HG02588 (cell line): Measurements from ENCODE around the gene KIAA1328.
"Not testable (repeated sequence)": the region's sequence is repeated elsewhere in the genome, so short reads cannot be mapped to it uniquely, and the experiment has no call there.

ENCODE experiments used
- ATAC-seq: cut with Tn5 transposase; IDR thresholded peaks from one replicate; pipeline ENCODE4 v1.9.1; 2021; ENCODE audit warnings: mild to moderate bottlenecking, moderate library complexity; ENCODE audit not compliant: unreplicated experiment

KIAA1328 gene

DNA sequence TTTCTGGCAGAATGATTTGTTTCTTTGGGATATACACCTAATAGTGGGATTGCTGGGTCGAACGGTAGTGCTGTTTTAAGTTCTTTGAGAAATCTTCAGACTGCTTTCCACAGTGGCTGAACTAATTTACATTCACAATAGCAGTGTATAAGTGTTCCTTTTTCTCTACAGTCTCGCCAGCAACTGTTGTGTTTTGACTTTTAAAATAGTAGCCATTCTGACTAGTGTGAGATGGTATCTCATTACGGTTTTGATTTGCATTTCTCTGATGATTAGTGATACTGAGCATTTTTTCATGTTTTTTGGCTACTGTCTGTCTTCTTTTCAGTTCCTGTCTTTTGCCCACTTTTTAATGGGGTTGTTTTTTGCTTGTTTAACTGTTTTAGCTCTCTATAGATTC, 306.2 kb downstream of the KIAA1328 start:
- no peak for ATAC-seq

DNA sequence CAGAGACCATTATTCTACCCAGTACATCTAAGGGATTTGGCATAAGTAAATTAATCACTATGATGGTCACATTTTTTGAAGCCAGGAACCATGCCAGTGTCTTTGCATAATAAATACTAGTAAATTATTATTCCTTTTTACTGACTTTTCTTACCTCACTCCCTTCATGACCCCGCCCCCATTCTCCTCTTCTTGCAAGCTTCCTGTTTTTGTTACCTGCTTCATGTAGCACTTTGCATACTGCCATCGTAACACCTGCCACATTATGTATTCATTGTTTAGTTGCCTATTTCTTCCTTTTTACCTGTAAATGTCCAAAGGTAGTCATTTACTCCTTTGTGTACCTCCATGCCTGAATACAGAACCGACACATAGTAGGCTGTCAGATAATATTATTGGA, 309.5 kb downstream of the KIAA1328 start:
- no peak for ATAC-seq

DNA sequence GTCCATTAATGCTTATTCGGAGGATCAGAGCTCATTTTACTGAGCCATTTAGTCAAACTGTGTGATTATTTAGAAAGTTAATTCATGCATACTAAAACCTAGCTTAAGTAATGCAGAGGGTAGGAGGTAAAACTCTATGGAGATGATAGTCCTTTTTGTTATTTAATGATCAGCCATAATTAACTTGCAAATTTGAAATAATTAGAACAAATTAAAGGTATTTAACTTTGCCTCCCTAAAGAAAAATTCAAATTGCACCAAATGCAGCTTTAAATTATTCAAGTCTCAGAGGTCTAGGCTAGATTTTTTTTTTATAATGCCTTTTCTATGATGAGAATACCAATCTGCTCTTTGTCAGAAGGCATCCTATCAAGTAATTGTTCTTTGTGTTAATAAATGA, 310.9 kb downstream of the KIAA1328 start:
- ATAC-seq, result no peak

DNA sequence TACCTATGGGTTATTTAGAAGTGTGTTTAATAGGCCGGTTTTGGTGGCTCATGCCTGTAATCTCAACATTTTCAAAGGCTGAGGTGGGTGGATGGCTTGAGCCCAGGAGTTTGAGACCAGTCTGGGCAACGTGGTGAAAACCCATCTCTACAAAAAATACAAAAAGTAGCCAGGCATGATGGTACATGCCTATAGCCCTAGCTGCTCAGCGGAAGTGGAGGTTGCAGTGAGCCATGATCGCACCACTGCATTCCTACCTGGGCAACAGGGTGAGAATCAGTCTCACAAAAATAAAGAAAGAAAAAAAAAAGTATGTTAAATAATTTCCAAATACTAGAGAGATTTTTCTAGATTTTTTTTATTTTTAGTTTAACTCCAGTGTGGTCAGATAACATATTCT, 316.0 kb downstream of the KIAA1328 start:
- no peak for ATAC-seq

DNA sequence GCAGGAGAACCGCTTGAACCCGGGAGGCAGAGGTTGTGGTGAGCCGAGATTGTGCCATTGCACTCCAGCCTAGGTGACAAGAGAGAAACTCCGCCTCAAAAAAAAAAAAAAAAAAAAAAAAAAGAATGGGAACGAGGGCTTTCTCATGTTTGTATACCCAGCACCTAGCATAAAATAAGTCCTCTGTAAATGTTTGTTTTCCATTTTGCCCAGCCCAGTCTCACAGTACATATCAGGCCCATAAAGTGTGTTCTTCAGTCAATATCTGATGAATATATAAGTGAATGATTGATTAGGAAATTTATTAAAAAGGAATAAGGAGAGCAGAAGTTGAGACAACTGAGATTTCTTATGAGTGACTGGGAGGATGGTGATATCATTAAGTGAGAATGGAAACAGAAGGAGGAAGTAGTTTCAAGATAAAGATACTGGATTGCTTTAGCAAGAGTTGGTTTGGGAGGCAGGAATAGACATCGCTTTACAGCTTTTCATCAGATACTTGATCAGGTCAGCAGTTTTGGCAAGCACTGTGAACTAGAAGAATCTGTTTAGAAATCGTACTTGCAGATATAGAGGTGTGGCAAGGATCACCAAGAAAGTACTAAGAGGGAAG, 327.5 kb downstream of the KIAA1328 start:
- no peak for ATAC-seq

DNA sequence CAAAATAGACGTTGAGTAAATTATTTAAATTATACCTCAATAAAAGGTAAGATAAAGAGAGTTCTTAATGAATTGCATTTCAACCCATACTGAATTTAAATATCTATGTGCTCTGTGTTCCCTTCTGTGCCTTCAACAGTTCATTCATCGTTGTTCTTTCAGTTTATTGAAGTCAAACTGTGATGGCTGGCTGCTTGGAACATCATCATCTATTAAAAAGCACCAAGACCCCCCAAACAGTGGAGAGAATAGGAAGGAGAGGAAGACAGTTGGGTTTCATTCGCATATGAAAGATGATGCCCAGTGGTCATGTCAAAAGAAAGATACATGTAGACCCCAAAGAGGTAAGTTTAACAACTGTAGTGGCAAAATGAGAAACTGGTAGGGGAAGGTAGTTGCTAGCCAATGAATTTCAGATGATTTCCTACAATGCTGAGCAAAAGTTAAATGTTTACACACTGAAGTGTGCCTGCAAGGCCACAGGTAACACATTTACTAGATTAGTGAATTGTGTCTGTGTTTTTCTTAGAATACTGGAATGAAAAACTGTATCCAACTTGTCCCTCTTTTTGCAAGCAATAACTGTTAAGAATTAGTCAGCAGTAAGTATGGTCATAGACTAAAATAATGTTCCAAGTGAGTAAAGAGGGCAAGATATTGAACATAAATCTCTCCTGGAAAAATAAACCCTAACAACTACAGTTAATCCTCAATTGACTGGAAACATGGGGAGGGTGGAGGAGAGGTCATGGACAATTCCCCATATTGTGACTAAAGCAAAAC, 331.3 kb downstream of the KIAA1328 start:
- no peak for ATAC-seq

DNA sequence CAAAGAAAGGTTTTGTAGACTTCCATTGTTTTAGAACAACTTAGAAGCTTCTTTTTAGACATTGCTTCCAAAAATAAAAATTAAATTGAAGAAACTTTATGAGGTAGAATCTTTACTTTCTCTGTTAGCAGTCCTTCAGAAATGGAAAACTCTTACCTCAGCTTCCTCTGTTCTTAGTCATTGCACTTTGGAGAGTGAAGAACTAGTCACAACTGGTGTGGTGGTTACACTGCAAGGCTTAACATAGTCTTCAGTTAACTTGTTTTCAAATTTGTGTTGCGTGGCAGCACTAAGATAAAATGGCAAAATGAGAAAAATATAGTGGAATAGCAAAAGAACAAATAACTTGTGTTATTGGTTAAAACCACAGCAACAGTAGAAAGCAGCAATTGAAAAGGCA, 332.6 kb downstream of the KIAA1328 start:
- ATAC-seq, result no peak

DNA sequence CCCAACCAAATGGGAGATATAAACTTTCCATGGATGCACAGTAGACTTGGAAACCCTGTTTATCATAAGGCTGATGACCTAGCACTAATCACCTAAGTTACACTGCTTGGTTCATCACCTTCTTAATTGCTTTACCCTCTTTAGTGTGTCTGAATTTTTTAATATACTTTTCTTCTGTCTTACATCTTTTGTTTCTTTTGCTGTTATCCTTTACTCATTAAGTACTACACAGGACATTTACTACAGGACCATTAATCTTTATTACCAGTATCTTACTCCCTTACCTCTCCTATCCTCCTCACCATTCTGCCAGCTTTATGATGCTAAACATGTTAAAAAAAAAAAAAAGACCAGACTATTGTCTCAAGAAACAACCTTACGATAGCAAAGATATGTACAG, 333.6 kb downstream of the KIAA1328 start:
- ATAC-seq, result no peak

DNA sequence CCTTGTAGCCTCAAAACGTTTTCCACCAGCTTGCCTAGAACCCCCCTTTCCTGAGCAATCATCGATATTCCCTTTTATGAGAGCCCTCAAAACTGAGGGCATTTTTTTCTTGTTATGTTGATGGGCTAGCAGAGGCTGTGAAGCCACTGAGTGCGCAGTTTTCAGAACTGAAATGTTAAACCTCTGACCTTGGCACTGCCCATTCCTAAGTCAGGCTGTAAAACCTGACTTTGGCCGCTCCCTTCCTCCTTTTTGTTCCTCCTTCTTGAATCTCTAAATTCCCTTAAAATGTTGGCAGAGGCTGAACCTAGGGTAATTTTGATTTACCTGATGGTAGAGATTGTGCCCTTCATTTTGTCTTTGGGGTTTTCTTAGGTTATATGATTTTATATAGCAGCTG, 334.2 kb downstream of the KIAA1328 start:
- ATAC-seq, result no peak

DNA sequence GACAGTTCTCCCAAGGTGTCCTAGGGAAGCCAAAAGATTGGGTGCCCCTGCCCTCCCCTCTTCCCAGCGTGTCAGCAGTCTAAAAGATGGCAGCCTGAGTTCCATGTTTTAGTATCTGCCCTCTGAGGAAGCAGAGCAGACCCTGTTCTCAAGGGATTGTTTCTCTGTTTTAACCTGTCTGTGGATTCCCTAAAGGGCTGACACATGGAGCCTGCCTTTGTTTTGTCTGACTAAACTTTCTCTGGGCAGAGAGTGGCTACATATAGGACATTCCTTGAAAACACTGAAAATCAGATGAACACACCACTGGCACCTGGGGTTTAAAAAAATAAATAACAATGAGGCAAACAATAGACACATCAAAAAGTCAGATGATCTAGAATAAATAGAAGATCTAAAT, 337.6 kb downstream of the KIAA1328 start:
- no peak for ATAC-seq

DNA sequence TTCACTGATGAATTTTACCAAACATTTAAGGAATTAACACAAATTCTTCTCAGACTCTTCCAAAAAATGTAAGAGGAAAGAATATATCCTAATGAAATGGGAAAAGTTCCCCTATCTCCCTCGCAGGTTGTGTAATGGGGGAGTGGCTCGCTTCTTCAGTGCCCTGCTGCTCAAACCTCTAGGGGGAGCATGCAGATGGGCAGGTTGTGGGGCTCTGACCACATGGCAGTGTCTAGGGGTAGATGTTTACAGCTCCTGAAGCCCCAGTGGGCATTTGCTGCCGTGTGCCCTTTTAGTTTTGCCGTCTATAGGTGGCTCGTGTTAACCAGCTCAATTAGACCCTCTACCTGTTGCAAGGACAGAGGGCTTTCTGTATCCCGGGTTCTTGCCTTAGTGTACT, 338.0 kb downstream of the KIAA1328 start:
- ATAC-seq, result not testable (repeated sequence)

DNA sequence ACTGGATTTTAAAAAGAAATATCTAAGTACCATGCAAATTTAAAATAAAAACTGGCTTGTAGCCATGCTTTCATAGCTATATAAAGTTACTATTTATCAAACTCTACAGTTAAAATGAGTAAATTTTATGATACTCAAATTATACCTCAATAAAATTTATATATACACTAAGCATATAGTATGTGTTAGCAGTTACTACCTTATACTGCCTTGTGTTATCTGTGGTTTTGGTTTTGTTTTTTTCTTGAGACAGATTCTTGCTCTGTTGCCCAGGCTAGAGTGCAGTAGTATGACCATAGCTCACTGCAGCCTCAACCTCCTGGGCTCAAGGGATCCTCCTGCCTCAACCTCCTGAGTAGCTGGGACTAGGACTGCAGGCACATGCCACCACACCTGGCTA, 342.1 kb downstream of the KIAA1328 start:
- no peak for ATAC-seq

DNA sequence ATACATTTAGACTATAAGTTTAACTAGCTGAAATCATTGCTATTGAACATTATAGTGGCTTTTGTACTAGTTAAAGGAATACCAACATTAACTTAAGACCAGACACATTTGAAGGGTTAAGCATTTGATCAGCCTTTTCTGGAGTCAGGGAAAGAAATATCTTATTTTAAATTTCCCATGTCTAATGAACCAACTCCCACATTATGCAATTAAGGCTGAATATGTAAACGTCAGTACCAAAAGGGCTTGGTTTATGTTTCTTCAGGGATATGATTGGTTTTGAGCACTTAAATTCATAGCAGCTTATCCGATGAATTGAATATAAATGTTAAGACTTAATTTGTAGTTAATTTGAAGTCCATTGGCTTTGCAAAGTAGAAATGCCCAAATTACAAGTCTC, 344.5 kb downstream of the KIAA1328 start:
- no peak for ATAC-seq

DNA sequence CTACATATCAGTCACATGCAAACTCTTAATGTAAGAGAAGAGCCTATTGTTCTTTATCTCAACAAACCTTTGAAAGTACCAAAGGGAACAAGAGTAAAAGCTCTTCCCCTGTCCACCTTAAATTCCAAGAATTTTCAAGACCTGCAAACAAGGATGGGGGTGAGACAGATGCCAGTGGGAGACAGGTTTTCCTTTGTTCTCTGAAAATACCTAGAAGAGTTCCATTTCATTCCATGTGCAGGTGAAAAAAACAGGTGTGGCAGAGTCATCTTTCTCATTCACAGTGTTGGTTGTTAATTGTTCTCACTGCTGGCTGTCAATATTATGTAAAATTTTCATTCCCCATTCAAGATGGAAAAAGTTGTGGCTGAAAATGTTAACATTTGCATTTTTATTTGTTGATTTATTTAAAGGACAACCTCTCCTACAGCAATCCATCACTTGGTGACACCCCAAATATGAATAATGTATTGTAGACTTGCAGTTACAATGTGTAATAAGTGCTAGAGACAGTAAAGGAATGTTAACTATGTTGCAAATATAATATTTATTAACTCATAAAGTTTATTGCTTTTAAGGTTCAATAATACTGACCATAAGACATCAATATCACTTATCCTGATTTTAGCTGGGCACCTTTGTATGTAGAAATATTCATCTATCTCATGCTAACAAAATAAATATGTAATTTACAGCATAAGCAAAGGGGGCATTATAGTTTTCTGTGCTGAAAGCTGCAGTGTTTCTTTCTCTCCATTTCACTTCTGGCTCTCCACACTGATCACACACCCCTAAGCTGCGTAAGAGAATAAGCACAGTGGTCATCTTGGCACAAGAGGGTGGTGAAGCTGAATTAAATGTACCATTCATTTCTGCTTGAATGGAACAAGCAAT, 347.0 kb downstream of the KIAA1328 start:
- no peak for ATAC-seq

DNA sequence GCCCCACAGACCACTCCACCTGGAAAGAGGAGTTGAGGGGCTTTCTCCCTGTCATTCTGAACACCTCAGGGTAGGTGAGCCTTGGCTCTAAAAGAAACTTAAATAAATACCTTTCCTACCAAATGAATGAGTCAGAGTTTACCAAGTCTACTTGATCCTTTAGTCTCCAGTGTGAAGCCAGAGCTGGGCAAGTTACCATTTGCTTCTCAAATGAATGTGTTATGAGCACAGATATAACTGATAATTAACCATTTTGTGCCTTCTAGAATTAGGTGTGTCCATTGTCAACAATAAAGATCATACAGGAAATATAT, 347.7 kb downstream of the KIAA1328 start:
- no peak for ATAC-seq

DNA sequence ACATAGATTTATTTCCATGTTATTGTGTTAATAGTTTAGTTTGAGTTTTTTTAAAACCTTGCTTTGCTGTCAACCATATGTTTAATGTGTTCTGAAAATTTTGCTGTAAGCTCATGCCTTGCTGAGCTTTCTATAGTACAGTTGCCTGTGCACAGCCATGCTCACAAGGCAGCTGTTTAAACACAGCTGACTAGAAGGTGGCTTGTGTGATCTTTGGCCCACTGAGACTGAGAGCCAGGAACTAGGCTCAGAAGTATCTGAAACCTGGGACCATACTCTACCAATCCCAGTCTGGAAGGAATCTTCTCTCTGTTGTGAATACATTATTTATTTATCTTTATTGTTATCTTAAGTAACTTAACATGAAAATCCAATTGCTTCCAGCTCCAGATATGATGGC, 350.5 kb downstream of the KIAA1328 start:
- ATAC-seq, result no peak

DNA sequence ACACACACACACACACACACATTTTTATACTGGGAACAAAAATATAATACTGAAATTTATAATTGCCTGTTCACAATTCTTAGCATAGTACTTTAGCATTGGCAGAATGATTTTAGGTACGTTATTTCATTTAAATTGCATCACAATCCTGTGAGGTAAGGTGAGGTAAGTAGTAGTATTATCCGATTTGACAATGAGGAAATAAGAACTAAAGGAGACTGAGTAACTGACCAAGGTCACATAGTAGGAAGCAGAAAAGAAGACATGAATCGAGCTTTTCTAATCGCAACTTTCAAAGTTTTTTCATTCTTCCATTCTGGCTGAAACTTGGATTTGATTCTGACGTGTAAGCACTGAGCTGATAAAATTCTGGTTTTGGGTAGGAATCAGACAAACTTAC, 351.2 kb downstream of the KIAA1328 start:
- ATAC-seq, result no peak

DNA sequence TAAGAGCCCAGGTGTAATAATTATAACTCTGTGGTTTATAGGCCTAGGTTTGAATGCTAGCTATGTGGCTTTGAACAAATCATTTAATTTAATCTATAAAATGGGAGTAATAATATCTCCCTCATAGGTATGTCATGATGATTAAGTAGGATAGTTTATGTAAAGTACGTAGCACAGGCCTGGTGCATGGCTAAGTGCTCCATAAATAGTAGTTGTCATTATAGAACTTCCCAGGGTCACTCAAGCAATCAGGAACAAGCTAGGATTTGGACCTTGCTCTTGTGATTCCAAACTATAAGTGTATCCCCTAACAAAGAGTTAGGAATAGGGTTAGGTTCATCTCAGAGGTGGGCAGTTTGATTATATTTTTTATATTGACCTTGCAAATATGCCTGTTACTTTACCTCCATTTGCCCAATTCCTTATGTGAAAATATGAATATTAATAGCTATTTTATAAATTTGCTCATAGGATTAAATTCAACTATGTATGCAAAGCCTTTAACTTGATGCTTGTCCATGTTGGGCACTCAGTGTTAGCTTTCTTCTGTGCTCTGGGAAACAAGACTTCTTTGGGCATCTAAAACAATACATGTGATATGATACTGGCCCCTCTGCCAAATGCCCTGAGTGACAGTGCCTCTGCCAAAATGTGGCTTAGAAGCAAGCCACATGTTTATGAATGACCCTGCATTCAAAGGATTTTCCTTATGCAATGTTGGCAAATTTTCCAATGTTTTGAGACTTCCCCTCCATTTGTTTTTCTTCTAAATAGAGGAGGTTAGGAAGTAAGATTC, 353.6 kb downstream of the KIAA1328 start:
- ATAC-seq, result no peak

DNA sequence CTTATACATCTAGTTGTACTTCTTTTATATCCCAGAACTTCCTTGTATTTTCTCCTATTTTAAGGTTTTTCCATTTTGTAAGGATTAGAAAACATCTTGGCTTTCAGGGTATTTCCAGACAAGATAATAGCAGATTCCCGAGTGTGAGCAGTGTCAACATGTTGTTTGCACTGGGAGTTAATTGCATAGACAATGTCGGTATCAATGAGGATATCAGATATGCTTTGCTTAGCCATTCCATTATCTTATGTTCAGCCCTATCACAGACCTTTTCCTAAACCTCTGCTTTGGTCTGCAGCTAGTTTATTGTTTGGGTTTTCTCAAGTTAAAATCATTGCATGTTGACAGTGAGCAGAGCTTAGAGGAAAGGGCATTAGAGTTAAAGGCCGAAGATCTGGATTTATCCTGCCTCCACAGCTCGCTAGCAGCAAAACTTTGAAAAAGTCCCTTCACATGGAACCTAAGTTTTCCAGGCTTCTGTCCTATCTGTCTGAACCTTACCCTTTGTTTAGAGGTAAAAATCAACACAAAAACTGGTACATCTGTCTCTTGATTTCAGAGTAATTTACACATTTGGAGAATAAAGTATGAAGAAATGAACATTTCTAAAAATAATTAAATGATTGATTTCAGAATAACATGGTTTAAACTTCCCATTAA, 355.4 kb downstream of the KIAA1328 start:
- no peak for ATAC-seq

DNA sequence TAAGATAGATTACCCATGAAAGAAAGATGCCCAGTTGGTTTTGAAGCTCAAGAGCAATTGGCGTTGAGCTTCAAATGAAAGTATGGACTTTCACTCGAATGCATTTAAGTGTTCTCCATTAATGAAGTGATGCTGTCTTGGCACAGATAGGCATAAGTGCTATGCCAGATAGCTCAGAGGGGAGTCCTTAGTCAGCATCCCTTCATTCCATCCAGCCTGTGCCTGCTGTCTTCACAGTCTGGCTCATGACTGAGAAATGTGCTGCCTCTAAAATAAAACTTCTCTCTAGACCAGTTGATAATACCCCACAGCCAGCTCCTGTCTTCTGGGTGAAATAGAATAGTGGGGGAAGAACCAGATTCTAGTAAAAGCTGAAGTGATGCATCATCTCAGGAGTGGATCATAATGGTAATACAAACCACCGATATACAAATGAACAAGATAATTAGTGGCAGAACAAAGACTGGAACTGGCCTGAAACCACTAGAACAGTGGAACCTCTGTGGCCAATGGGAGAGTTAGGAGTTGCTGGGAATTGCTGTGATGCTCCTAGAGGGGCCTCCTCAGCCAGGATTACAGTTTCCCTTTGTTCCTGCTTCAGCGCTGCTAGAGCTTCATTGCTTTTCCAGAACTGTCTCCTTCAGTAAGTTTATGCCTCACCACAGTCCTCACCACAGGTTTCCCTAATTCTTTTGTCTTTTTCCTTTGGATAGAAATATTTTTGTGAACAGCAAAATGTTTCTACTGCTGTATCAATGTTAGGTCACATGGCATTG, 359.3 kb downstream of the KIAA1328 start:
- no peak for ATAC-seq
